A549 treated with AZD2906 at 1 μM for 4 hours (cell line): ENCODE results near the gene TRIM62. TPM values are rescaled to one million over a fixed set of nuclear protein-coding genes. Genes with fewer than 3 reads are reported as not detected.

Experiments
- total RNA-seq: library from RNA; stranded (reverse); fragments of 200-300 nt; extraction: Qiagen RNA extraction; gene quantifications from 5 replicates; pipeline ENCODE4 v1.2.3, GENCODE V29; 2022

TRIM62 gene
- 1.7 to 2.3 TPM (median 2.1 TPM) in 5 replicates for total RNA-seq

DNA sequence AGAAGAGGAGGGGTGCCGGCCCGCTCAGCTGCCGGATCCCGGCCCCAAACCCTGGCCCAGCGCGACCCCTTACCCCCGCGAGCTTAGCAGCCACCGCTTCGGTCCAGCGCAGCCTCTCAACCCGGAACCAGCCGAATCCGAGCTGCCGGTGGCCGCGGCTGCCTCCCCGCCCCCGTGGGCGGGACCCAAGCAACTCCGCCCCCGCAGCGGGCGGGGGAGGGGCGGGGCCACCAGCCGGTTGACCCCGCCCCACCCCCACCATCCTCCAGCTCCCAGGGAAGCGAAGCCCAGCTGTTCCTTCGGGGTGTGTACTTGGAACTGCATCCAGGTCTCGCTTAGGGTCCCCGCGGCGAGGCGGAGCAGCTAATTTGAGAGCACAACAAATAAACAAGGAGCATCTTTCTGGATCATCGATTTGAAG is at the start of gene TRIM62:
Gene TRIM62, minus strand, starts transcription at position 123 of the 421 bp plus-strand sequence. CDS start 611 bp downstream, outside the sequence.

Other genes starting within 250 kb of the TRIM62 start
- 16.6 to 17.7 TPM (median 17.5 TPM) in 5 replicates for gene RNF19B, start 217.2 kb downstream of the TRIM62 start, total RNA-seq
- gene AK2, start 145.2 kb downstream of the TRIM62 start, total RNA-seq, result 136 to 168 TPM (median 143 TPM) in 5 replicates
- 0.57 to 1.1 TPM (median 0.76 TPM) in 5 replicates for gene AZIN2, start 100.9 kb downstream of the TRIM62 start, total RNA-seq
- gene ZNF362, start 74.4 kb upstream of the TRIM62 start, total RNA-seq, result 9.3 to 12.3 TPM (median 10.8 TPM) in 5 replicates
- not detected in 5 replicates for gene A3GALT2, start 139.1 kb upstream of the TRIM62 start, total RNA-seq
- gene PHC2, start 249.1 kb upstream of the TRIM62 start, total RNA-seq, result 95.1 to 116 TPM (median 108 TPM) in 5 replicates